OCI-LY7 (cell line): ENCODE measurements around the gene MOCS3.

Experiments used
- EZH2phosphoT487 ChIP-seq: fragments of 200-600 bp; sonication (generic); IDR thresholded peaks from 2 replicates; pipeline ENCODE4 v1.6.1; 2018; ENCODE audit warnings: low read depth, borderline replicate concordance, mild to moderate bottlenecking, mixed run types, antibody characterized with exemption, low read length, moderate library complexity, mixed read lengths
- TF ChIP-seq, protein P1 (sequence below): fragments of 200-600 bp; sonication (generic); conservative IDR thresholded peaks from 2 replicates; pipeline ENCODE4 v1.5.1; 2014; ENCODE audit warnings: mild to moderate bottlenecking, antibody characterized with exemption, low read length, moderate library complexity, mixed read lengths

DNA sequence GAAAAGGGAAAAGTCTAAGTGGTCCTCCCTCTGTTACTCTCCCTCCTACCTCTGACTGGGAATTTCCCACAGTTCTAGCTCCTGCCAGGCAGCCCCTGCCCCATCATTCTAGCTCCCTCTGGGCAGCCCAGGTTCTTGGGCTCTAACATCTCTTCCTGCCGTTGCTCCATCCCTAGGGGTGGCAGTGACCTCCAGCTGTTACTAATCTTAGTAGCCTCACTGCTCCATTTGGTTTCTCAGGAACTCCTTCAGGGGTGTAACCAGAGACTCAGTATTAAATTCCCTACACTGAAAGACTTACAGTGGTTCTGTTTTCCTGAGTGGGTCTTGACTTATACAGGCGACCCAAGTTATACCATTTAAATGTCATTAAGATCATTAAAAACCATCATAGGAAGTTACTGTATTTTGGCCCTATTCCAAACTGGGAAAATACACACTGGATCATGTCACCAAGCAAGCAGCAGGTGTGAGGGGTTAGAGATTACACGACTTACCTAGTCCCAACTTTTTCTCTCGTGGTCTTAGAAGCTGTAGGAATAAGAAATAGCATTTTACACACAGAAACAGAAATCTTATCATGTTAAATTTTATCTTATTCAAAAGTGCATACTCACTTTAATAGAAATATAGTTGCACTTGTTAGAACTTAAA, 10.4 kb upstream of the MOCS3 start:
- TF ChIP-seq, protein P1, sequence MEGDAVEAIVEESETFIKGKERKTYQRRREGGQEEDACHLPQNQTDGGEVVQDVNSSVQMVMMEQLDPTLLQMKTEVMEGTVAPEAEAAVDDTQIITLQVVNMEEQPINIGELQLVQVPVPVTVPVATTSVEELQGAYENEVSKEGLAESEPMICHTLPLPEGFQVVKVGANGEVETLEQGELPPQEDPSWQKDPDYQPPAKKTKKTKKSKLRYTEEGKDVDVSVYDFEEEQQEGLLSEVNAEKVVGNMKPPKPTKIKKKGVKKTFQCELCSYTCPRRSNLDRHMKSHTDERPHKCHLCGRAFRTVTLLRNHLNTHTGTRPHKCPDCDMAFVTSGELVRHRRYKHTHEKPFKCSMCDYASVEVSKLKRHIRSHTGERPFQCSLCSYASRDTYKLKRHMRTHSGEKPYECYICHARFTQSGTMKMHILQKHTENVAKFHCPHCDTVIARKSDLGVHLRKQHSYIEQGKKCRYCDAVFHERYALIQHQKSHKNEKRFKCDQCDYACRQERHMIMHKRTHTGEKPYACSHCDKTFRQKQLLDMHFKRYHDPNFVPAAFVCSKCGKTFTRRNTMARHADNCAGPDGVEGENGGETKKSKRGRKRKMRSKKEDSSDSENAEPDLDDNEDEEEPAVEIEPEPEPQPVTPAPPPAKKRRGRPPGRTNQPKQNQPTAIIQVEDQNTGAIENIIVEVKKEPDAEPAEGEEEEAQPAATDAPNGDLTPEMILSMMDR = no peak
- no peak for TF ChIP-seq EZH2phosphoT487
